ENCODE measurements around the gene PSTK.

The PSTK gene

GRCh38 chr10:123021517-123021916 lies 41.3 kb downstream of the PSTK start:
- no peak for DNase-seq

GRCh38 chr10:123024540-123024939 lies 44.3 kb downstream of the PSTK start:
- no peak for DNase-seq

GRCh38 chr10:123026302-123026701 lies 46.1 kb downstream of the PSTK start:
- no peak for DNase-seq

DNA sequence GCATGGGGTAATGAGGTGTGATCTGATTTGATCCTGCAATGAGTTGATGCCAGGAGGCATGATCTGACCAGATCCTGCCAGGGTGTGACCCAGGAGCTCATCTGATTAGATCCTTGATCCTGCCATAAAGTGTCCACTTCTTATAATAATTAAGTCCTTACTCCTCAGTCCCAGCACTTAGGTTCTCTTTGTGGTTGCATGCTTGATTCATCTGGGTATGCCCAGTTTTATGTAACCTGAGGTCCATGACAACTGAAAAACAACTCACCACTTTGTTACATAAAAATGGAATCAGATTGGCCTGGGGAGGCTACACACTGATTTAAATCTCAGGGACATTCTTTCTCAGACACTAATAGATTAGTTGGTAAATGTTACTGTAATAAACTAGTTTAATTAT lies 47.7 kb downstream of the PSTK start:
- DNase-seq = no peak

GRCh38 chr10:123031124-123031523 lies 50.9 kb downstream of the PSTK start:
- no peak for DNase-seq

DNA sequence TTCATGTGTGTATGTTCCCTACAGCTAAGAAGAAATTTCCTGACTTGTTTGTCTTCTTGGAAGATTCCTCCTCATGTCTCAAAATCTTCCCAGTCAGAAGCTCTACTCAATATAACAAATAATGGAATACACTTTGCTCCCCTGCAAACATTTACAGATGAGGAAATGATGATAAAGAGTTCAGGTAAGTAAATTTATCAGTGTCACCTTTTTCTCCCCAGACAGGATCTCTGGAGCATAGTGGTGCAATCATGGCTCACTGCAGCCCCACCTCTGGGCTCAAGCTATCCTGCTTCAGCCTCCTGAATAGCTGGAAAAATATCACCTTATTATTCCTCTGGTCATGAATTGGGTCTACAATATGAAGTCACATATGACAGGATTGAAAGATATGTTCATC lies 54.1 kb downstream of the PSTK start:
- no peak for DNase-seq

DNA sequence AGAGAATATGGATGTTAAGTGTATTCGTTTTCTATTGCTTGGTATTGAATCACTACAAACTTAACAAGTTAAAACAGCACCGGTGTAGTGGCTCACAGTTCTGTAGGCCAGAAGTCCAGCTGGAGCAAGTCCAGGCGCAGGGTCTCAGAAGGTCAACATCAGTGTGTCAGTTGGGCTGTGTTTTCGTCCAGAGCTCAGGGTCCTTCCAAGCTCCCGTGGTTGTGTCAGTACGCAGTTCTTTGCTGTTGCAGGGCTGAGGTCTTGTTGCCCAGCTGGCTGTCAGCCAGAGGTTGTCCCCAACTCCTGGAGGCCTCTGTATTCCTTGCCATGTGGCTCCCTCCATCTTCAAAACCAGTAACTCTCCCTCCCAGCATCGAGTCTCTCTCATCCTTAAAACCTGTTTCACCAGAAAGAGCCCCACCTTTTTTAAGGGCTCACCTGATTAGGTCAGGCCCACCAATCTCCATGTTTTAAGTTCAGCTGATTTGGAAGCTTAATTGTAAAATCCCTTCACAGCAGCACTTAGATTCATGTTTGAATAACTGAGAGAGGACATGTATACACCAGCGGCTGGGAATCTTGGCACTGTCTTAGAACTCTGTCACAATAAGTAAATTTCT lies 55.4 kb downstream of the PSTK start:
- DNase-seq = no peak

DNA sequence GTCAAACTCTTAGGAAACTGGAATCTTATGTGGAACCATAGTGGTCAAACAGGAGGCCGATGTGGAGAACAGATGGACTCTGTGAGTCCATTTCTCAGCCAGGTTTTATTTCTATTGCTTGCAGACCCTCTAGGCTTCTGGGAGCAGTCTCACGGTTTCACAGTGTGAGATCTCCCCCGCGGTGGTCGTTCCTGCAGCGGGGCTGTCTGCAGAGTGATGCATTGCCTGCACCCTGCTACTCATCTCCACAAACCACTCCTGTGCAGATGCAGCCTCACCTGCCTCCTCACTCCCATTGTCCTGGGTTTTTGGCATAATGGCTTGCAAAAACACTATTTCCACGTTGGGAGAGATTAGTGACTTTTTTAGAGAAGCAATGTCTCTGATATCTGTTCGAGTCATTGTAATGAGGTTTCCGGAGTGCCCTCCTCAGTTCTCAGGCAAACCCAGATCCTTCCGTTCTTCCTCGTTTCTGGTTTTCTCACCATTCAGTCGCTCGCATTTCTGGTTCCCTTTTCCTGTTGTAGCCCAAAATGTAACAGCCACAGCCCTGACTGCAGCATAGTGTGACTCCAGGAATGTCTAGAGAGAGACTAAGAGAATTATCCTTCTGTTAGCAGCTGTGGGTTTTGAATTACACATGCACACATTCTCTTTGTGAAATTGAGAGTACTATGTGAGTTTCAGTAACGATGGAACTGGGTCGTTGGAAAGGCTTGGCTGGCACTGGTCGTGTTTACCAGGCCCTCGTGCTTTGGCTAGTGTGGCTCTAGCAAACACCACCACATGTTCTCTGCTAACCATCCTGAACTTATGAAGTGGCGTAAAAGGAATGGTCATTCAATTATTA lies 58.8 kb downstream of the PSTK start:
- DNase-seq = no peak

- no peak for DNase-seq
Measured at GRCh38 chr10:123039632-123039930, 59.4 kb downstream of the PSTK start.
